ENCODE measurements around the gene AHDC1. TPM values are rescaled to one million over a fixed set of nuclear protein-coding genes. Genes with fewer than 3 reads are reported as not detected.
"Not testable (repeated sequence)": the region's sequence is repeated elsewhere in the genome, so short reads cannot be mapped to it uniquely, and the experiment has no call there.

Gene AHDC1
- total and polyA plus RNA-seq, 5 donors from 2014 or later = 0.07 to 26.2 (median 0.71) TPM

- Histone ChIP-seq H3K36me3 (ENCODE audit: control insufficient read depth, insufficient read depth, low read length) (no peaks in the 10 kb centered on the region), H3K27me3 (ENCODE audit: control insufficient read depth, insufficient read depth, low read length) (no peaks in the 10 kb centered on the region), H3K9me3 (ENCODE audit: control insufficient read depth in 2 of 2, low read length in 2 of 2) (no peaks in the 10 kb centered on the region), H3K4me1 (ENCODE audit: control insufficient read depth, insufficient read depth, low read length, poor library complexity, severe bottlenecking) (no peaks in the 10 kb centered on the region), H3K27ac (ENCODE audit: insufficient read depth, low read length, poor library complexity, severe bottlenecking) (no peak overlapping the region), H3K4me3 (ENCODE audit: low read depth, low read length) (no peak overlapping the region)
- DNase-seq = no peak
- peak overlapping the region in 2 of 3 donors; percentile 10 to 90 for H3K27ac Mint-ChIP-seq
- peaks cover 15% of the 10 kb centered on the region for H3K36me3 Mint-ChIP-seq
- no peak for ATAC-seq (ENCODE audit: low read depth in 2 of 2)
- H3K4me3 Mint-ChIP-seq = no peak overlapping the region
- H3K9me3 Mint-ChIP-seq = no peaks in the 10 kb centered on the region
- H3K27me3 Mint-ChIP-seq = no peaks in the 10 kb centered on the region
- peaks cover 0 to 20% (median 7%) of the 10 kb centered on the region in 4 donors for H3K4me1 Mint-ChIP-seq
Observed at GRCh38 chr1:27543284-27543683, 60.7 kb downstream of the AHDC1 start.

DNA sequence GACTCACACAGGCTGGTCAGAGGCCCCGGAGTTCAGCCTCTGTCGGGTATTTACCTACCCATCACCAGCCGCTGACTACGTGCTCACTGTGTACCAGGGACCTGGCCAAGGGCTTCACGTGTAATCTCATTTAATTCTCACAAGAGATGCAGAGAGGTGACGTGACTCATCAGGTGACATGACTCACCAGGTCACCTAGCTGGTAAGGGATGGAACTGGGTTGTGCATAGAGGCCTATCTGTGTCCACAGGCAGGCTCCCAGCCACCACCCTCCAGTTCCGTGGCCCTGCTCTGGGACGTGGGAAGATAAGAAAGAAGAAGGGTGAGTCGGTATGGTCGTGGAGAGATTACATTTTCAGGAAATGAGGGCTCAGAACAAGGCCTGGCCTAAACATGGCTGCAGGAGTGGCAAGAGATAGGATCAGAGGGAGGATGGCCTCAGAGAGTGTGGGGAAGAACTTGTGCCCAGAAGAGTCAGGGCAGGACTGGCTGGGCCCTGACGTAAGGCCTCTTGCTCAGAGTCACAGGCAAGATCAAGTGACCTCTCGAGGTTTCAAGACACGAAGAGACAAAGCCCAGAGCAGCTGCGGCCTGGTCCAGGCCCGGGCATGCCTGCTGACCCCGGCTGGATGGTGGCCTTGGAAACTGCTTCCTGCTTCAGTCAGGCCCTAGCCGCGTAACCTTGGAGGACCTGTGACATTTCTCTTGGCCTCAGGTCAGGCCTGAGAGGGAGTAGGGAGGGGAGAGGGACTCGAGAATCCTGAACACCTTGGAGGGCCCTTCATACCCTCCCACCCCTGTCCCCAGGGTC, 61.3 kb downstream of the AHDC1 start:
- DNase-seq = no peak
- no peaks in the 10 kb centered on the region for H3K36me3 ChIP-seq (ENCODE audit: control insufficient read depth, insufficient read depth, low read length)
- Mint-ChIP-seq H3K4me3 (peak overlapping the region in 1 of 4 donors; percentile 5), H3K4me1 (peaks cover 0 to 20% (median 7%) of the 10 kb centered on the region in 4 donors), H3K9me3 (no peaks in the 10 kb centered on the region), H3K27me3 (no peaks in the 10 kb centered on the region), H3K27ac (peak overlapping the region; percentile 10 to 75 (median 24)), H3K36me3 (peaks cover 15% of the 10 kb centered on the region)
- H3K27ac ChIP-seq (ENCODE audit: insufficient read depth, low read length, poor library complexity, severe bottlenecking) = no peak overlapping the region
- no peaks in the 10 kb centered on the region for H3K4me1 ChIP-seq (ENCODE audit: control insufficient read depth, insufficient read depth, low read length, poor library complexity, severe bottlenecking)
- no peak overlapping the region for H3K4me3 ChIP-seq (ENCODE audit: low read depth, low read length)
- H3K27me3 ChIP-seq (ENCODE audit: control insufficient read depth, insufficient read depth, low read length) = no peaks in the 10 kb centered on the region
- no peaks in the 10 kb centered on the region for H3K9me3 ChIP-seq (ENCODE audit: control insufficient read depth in 2 of 2, low read length in 2 of 2)
- ATAC-seq (ENCODE audit: low read depth in 2 of 2) = peak; percentile 71 to 72

- Mint-ChIP-seq H3K9me3 (no peaks in the 10 kb centered on the region), H3K4me3 (peak overlapping the region in 1 of 4 donors; percentile 12), H3K27me3 (no peaks in the 10 kb centered on the region), H3K4me1 (peaks cover 0 to 20% (median 7%) of the 10 kb centered on the region in 4 donors), H3K36me3 (peaks cover 15% of the 10 kb centered on the region), H3K27ac (peak overlapping the region in 1 of 3 donors; percentile 20)
- ATAC-seq (ENCODE audit: low read depth in 2 of 2) (no peak), DNase-seq (no peak)
- Histone ChIP-seq H3K27me3 (ENCODE audit: control insufficient read depth, insufficient read depth, low read length) (no peaks in the 10 kb centered on the region), H3K4me3 (ENCODE audit: low read depth, low read length) (no peak overlapping the region), H3K9me3 (ENCODE audit: control insufficient read depth in 2 of 2, low read length in 2 of 2) (no peaks in the 10 kb centered on the region), H3K4me1 (ENCODE audit: control insufficient read depth, insufficient read depth, low read length, poor library complexity, severe bottlenecking) (no peaks in the 10 kb centered on the region), H3K27ac (ENCODE audit: insufficient read depth, low read length, poor library complexity, severe bottlenecking) (no peak overlapping the region), H3K36me3 (ENCODE audit: control insufficient read depth, insufficient read depth, low read length) (no peaks in the 10 kb centered on the region)
Observed at GRCh38 chr1:27539901-27540861, 63.8 kb downstream of the AHDC1 start.

DNA sequence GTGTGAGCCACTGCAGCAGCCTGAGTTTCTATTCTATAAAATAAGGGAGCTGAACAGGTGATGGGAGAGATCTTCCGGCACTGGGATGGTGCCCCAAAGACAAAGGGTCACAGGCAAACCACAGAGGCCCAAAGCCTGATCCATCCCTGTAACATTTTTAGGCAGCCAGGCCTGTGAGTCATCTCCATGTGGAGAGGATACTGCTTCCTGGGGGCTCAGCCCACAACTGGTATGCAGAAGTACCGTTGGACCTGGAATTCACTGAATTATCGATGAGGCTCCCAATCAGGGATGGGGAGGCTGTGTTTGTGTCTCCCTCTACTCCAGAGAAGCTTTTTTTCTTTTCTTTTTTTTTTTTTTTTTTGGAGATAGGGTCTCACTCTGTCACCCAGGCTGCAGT, 65.2 kb downstream of the AHDC1 start:
- Mint-ChIP-seq H3K9me3 (no peaks in the 10 kb centered on the region), H3K27me3 (no peaks in the 10 kb centered on the region), H3K27ac (peak overlapping the region in 1 of 3 donors; percentile 31), H3K4me1 (peaks cover 0 to 12% (median 5%) of the 10 kb centered on the region in 4 donors), H3K36me3 (peaks cover 17% of the 10 kb centered on the region), H3K4me3 (no peak overlapping the region)
- ATAC-seq (ENCODE audit: low read depth in 2 of 2) (no peak), DNase-seq (no peak)
- no peak overlapping the region for H3K4me3 ChIP-seq (ENCODE audit: low read depth, low read length)
- no peaks in the 10 kb centered on the region for H3K4me1 ChIP-seq (ENCODE audit: control insufficient read depth, insufficient read depth, low read length, poor library complexity, severe bottlenecking)
- peaks cover 2% of the 10 kb centered on the region for H3K36me3 ChIP-seq (ENCODE audit: control insufficient read depth, insufficient read depth, low read length)
- no peaks in the 10 kb centered on the region for H3K27me3 ChIP-seq (ENCODE audit: control insufficient read depth, insufficient read depth, low read length)
- H3K27ac ChIP-seq (ENCODE audit: insufficient read depth, low read length, poor library complexity, severe bottlenecking) = no peak overlapping the region
- no peaks in the 10 kb centered on the region for H3K9me3 ChIP-seq (ENCODE audit: control insufficient read depth in 2 of 2, low read length in 2 of 2)

GRCh38 chr1:27538305-27538676, 65.7 kb downstream of the AHDC1 start:
- not testable (repeated sequence) for H3K27me3 Mint-ChIP-seq; DNase-seq; H3K27me3 ChIP-seq (ENCODE audit: control insufficient read depth, insufficient read depth, low read length); H3K27ac ChIP-seq (ENCODE audit: insufficient read depth, low read length, poor library complexity, severe bottlenecking); ATAC-seq (ENCODE audit: low read depth in 2 of 2); H3K9me3 ChIP-seq (ENCODE audit: control insufficient read depth in 2 of 2, low read length in 2 of 2); H3K36me3 ChIP-seq (ENCODE audit: control insufficient read depth, insufficient read depth, low read length); H3K4me3 Mint-ChIP-seq; H3K4me1 ChIP-seq (ENCODE audit: control insufficient read depth, insufficient read depth, low read length, poor library complexity, severe bottlenecking); H3K4me3 ChIP-seq (ENCODE audit: low read depth, low read length); H3K9me3 Mint-ChIP-seq
- peaks cover 0 to 10% (median 4%) of the 10 kb centered on the region in 4 donors for H3K4me1 Mint-ChIP-seq
- H3K27ac Mint-ChIP-seq = peak overlapping the region in 1 of 3 donors; percentile 31
- peaks cover 20% of the 10 kb centered on the region for H3K36me3 Mint-ChIP-seq

DNA sequence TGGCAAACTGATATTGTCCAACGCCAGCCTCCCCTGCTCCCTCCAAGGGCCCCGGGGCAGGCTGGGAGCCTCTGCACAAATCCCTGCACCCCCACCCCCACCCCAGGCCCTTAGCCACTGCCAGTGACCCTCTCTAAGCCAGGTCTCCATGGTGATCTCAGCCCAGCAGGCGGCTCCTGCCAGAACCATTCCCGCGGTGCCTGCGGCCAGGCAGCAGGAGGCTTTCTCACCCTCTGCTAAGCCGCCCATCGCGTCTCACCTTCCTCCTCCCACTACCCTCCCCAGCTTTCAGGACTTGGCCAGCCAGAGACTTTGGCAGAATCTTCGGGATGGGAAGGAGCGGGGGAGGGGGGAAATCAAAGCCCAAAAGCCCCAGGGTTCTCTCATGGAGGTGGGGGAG, 67.2 kb downstream of the AHDC1 start:
- Histone ChIP-seq H3K4me3 (ENCODE audit: low read depth, low read length) (no peak overlapping the region), H3K27ac (ENCODE audit: insufficient read depth, low read length, poor library complexity, severe bottlenecking) (no peak overlapping the region), H3K27me3 (ENCODE audit: control insufficient read depth, insufficient read depth, low read length) (no peaks in the 10 kb centered on the region), H3K9me3 (ENCODE audit: control insufficient read depth in 2 of 2, low read length in 2 of 2) (no peaks in the 10 kb centered on the region), H3K36me3 (ENCODE audit: control insufficient read depth, insufficient read depth, low read length) (peaks cover 6% of the 10 kb centered on the region), H3K4me1 (ENCODE audit: control insufficient read depth, insufficient read depth, low read length, poor library complexity, severe bottlenecking) (peaks cover 7% of the 10 kb centered on the region)
- ATAC-seq (ENCODE audit: low read depth in 2 of 2) (no peak), DNase-seq (no peak)
- Mint-ChIP-seq H3K27me3 (no peaks in the 10 kb centered on the region), H3K27ac (peak overlapping the region in 2 of 3 donors; percentile 62 to 71), H3K4me1 (peaks cover 0 to 16% (median 3%) of the 10 kb centered on the region in 4 donors), H3K4me3 (no peak overlapping the region), H3K36me3 (peaks cover 16% of the 10 kb centered on the region), H3K9me3 (no peaks in the 10 kb centered on the region)

DNA sequence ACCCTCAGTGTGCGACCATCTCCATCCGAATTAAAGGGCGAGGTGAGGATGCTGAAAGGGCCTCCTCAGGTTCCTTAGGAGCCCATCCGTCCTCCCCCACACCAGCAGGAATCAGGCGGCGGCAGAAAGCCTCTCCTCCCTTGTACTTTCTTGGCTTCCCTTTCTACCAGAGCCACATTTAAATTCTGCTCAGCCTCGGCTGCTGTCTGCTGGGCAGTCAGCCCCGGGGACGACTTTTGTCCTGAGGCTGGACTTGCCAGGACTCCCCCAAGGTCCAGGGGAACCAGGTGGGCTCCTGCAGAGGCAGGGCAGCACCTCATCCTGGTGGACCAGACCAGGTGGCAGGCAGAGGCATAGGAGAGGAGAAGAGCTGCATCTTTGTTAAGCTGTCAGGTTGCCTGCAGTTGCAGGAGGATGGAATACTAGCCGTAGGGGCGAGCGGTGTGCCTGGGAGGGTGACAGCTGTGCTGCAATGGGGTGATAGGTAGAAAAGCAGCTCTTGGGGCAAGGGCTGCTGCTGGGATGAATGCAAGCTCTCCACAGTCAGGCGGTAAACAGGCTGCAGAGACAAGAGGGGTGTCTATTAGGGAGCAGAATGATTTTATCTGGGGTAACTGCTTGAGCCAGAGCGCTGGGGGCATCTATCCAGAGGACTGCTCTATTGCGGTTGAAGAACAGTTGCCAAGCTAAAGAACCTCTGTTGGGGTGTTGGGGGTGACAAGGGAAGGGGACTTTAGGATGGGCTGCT, 67.8 kb downstream of the AHDC1 start:
- no peak overlapping the region for H3K4me3 ChIP-seq (ENCODE audit: low read depth, low read length)
- H3K4me1 Mint-ChIP-seq = peaks cover 0 to 17% (median 3%) of the 10 kb centered on the region in 4 donors
- H3K27ac ChIP-seq (ENCODE audit: insufficient read depth, low read length, poor library complexity, severe bottlenecking) = no peak overlapping the region
- H3K9me3 ChIP-seq (ENCODE audit: control insufficient read depth in 2 of 2, low read length in 2 of 2) = no peaks in the 10 kb centered on the region
- H3K27me3 ChIP-seq (ENCODE audit: control insufficient read depth, insufficient read depth, low read length) = no peaks in the 10 kb centered on the region
- H3K4me3 Mint-ChIP-seq = no peak overlapping the region
- H3K27ac Mint-ChIP-seq = peak overlapping the region in 2 of 3 donors; percentile 71 to 85
- H3K36me3 Mint-ChIP-seq = peaks cover 16% of the 10 kb centered on the region
- peaks cover 6% of the 10 kb centered on the region for H3K36me3 ChIP-seq (ENCODE audit: control insufficient read depth, insufficient read depth, low read length)
- peaks cover 7% of the 10 kb centered on the region for H3K4me1 ChIP-seq (ENCODE audit: control insufficient read depth, insufficient read depth, low read length, poor library complexity, severe bottlenecking)
- H3K27me3 Mint-ChIP-seq = no peaks in the 10 kb centered on the region
- ATAC-seq (ENCODE audit: low read depth in 2 of 2) = no peak
- DNase-seq = no peak
- H3K9me3 Mint-ChIP-seq = no peaks in the 10 kb centered on the region

Data from CD4-positive, CD25-positive, alpha-beta regulatory T cell (primary cell).